Astrocyte (in vitro differentiated cells and primary cell): ENCODE data around the gene FLNC. TPM values are rescaled to one million over a fixed set of nuclear protein-coding genes. Genes with fewer than 3 reads are reported as not detected.
A peak's percentile ranks its signal among the peaks of the same experiment; 100 is the strongest.

Experiments used
- DNase-seq: peaks from one replicate; pipeline ENCODE4 v3.0.0-alpha.2; 2010; ENCODE audit warnings: low read depth
- FAIRE-seq: peaks from 2 replicates; lab custom pipeline; 2011; peaks lifted over from hg19 to GRCh38; lab: Jason Lieb, UNC
- H2AFZ ChIP-seq: 2 replicates; pipeline ENCODE4 v1.6.0; 2012; ENCODE audit warnings: low read depth, low read length, inconsistent platforms
- H3K27ac ChIP-seq: 2 replicates; pipeline ENCODE4 v1.5.1; 2011; ENCODE audit warnings: low read depth, low read length, inconsistent platforms
- H3K27me3 ChIP-seq: 2 replicates; pipeline ENCODE4 v1.6.0; 2011; ENCODE audit warnings: low read length, inconsistent platforms; ENCODE audit not compliant: insufficient read depth
- H3K36me3 ChIP-seq: 2 replicates; pipeline ENCODE4 v1.5.1; 2011; ENCODE audit warnings: low read length, inconsistent platforms; ENCODE audit not compliant: insufficient read depth
- H3K4me1 ChIP-seq: 2 replicates; pipeline ENCODE4 v1.5.1; 2011; ENCODE audit warnings: low read length, inconsistent platforms; ENCODE audit not compliant: insufficient read depth
- H3K4me2 ChIP-seq: 2 replicates; pipeline ENCODE4 v1.6.0; 2012; ENCODE audit warnings: low read length, inconsistent platforms
- H3K4me3 ChIP-seq: 2 replicates; pipeline ENCODE4 v1.5.1; 2011; ENCODE audit warnings: low read depth, mild to moderate bottlenecking, low read length, inconsistent platforms; ENCODE audit not compliant: insufficient read depth
- H3K79me2 ChIP-seq: 2 replicates; pipeline ENCODE4 v1.6.0; 2012; ENCODE audit warnings: mild to moderate bottlenecking, low read length, inconsistent platforms; ENCODE audit not compliant: insufficient read depth
- H3K9ac ChIP-seq: 2 replicates; pipeline ENCODE4 v1.6.0; 2012; ENCODE audit warnings: mild to moderate bottlenecking, low read length, inconsistent platforms
- H3K9me3 ChIP-seq: 2 replicates; pipeline ENCODE4 v1.5.1; 2012; ENCODE audit warnings: low read depth, mild to moderate bottlenecking, low read length, inconsistent platforms; ENCODE audit not compliant: insufficient read depth
- H4K20me1 ChIP-seq: 2 replicates; pipeline ENCODE4 v1.6.0; 2012; ENCODE audit warnings: low read length, inconsistent platforms; ENCODE audit not compliant: insufficient read depth
- H3K27ac Mint-ChIP-seq: one replicate; pipeline ENCODE4 v1.8.0; 2021; ENCODE audit warnings: mild to moderate bottlenecking, mixed read lengths; ENCODE audit not compliant: unreplicated experiment
- H3K27me3 Mint-ChIP-seq: one replicate; pipeline ENCODE4 v1.8.0; 2021; ENCODE audit warnings: low read depth, mixed read lengths; ENCODE audit not compliant: unreplicated experiment
- H3K36me3 Mint-ChIP-seq: one replicate; pipeline ENCODE4 v1.8.0; 2021; ENCODE audit warnings: low read depth, mixed read lengths; ENCODE audit not compliant: unreplicated experiment
- H3K4me1 Mint-ChIP-seq: one replicate; pipeline ENCODE4 v1.8.0; 2021; ENCODE audit warnings: low read depth, mixed read lengths; ENCODE audit not compliant: unreplicated experiment
- H3K4me3 Mint-ChIP-seq: one replicate; pipeline ENCODE4 v1.8.0; 2021; ENCODE audit warnings: mild to moderate bottlenecking, moderate library complexity, mixed read lengths; ENCODE audit not compliant: unreplicated experiment
- H3K9me3 Mint-ChIP-seq: one replicate; pipeline ENCODE4 v1.8.0; 2021; ENCODE audit warnings: mild to moderate bottlenecking, mixed read lengths; ENCODE audit not compliant: unreplicated experiment
- CTCF ChIP-seq: IDR thresholded peaks from 2 replicates; pipeline ENCODE4 v1.5.1; 2011; ENCODE audit warnings: low read depth, mild to moderate bottlenecking, inconsistent platforms, low read length, moderate library complexity; ENCODE audit not compliant: insufficient read depth
- EZH2 ChIP-seq: IDR thresholded peaks from 2 replicates; pipeline ENCODE4 v1.6.1; 2012; ENCODE audit warnings: mild to moderate bottlenecking, low read length, inconsistent platforms; ENCODE audit not compliant: insufficient read depth
- total RNA-seq: library from RNA; stranded (reverse); gene quantifications from 2 replicates; pipeline ENCODE4 v1.2.1, GENCODE V29; 2021

FLNC gene
- total RNA-seq, 1 donor from 2014 or later, result 364 TPM

- H3K4me1 Mint-ChIP-seq, result peaks cover 9% of the 10 kb centered on the region
- H3K79me2 ChIP-seq, result no peaks in the 10 kb centered on the region
- no peaks in the 10 kb centered on the region for H3K9me3 ChIP-seq
- no peaks in the 10 kb centered on the region for H4K20me1 ChIP-seq
- no peak overlapping the region for H3K4me3 Mint-ChIP-seq
- H3K4me3 ChIP-seq, result no peak overlapping the region
- no peak overlapping the region for H3K9ac ChIP-seq
- H2AFZ ChIP-seq, result no peak overlapping the region
- no peaks in the 10 kb centered on the region for H3K4me1 ChIP-seq
- peaks cover 6% of the 10 kb centered on the region for H3K9me3 Mint-ChIP-seq
- no peak for DNase-seq
- H3K27ac ChIP-seq, result no peak overlapping the region
- H3K4me2 ChIP-seq, result no peak overlapping the region
- no peak for TF ChIP-seq CTCF
- TF ChIP-seq EZH2, result no peak
- peaks cover 2% of the 10 kb centered on the region for H3K27me3 Mint-ChIP-seq
- H3K36me3 Mint-ChIP-seq, result peaks cover 32% of the 10 kb centered on the region
- no peaks in the 10 kb centered on the region for H3K27me3 ChIP-seq
- peaks cover 3% of the 10 kb centered on the region for H3K36me3 ChIP-seq
- H3K27ac Mint-ChIP-seq, result no peak overlapping the region
- no peak for FAIRE-seq
Observed at GRCh38 chr7:128801667-128802418, 28.4 kb upstream of the FLNC start.

GRCh38 chr7:128804484-128804883, 25.7 kb upstream of the FLNC start:
- peaks cover 15% of the 10 kb centered on the region for H3K4me1 Mint-ChIP-seq
- H4K20me1 ChIP-seq, result no peaks in the 10 kb centered on the region
- no peak overlapping the region for H3K4me3 ChIP-seq
- H3K27me3 Mint-ChIP-seq, result peaks cover 2% of the 10 kb centered on the region
- peaks cover 3% of the 10 kb centered on the region for H3K36me3 ChIP-seq
- no peak overlapping the region for H3K27ac ChIP-seq
- H3K4me2 ChIP-seq, result no peak overlapping the region
- H2AFZ ChIP-seq, result no peak overlapping the region
- no peaks in the 10 kb centered on the region for H3K79me2 ChIP-seq
- FAIRE-seq (no peak), DNase-seq (no peak)
- H3K9me3 ChIP-seq, result no peaks in the 10 kb centered on the region
- H3K27ac Mint-ChIP-seq, result no peak overlapping the region
- no peak overlapping the region for H3K4me3 Mint-ChIP-seq
- no peaks in the 10 kb centered on the region for H3K4me1 ChIP-seq
- H3K9ac ChIP-seq, result no peak overlapping the region
- peaks cover 3% of the 10 kb centered on the region for H3K9me3 Mint-ChIP-seq
- H3K36me3 Mint-ChIP-seq, result peaks cover 26% of the 10 kb centered on the region
- no peak for TF ChIP-seq EZH2
- no peak for TF ChIP-seq CTCF
- no peaks in the 10 kb centered on the region for H3K27me3 ChIP-seq

DNA sequence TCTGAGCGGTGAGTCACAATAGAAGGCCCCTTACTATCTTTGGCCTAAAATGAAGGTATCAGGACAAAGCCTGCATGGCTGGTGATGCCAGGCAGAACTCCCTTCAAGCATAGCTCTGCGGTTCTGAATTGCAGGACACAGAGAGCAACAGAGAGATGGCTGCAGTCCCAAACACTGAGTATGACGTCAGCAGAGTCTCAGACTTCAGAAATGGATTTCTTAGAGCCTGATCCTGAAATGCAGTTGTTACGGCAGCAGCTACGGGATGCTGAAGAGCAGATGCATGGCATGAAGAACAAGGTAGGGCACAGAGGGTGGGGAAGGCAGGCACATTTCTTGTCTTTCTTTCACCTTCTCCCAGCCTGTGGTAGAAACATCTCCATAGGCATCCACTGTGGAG, 25.0 kb upstream of the FLNC start:
- H3K4me1 ChIP-seq, result no peaks in the 10 kb centered on the region
- H3K9me3 Mint-ChIP-seq, result peaks cover 3% of the 10 kb centered on the region
- H2AFZ ChIP-seq, result no peak overlapping the region
- peaks cover 30% of the 10 kb centered on the region for H3K36me3 Mint-ChIP-seq
- TF ChIP-seq CTCF (no peak), EZH2 (no peak)
- H3K4me2 ChIP-seq, result no peak overlapping the region
- H3K4me3 Mint-ChIP-seq, result peak overlapping the region; percentile 40
- FAIRE-seq, result no peak
- H3K79me2 ChIP-seq, result no peaks in the 10 kb centered on the region
- H3K36me3 ChIP-seq, result peaks cover 3% of the 10 kb centered on the region
- peaks cover 18% of the 10 kb centered on the region for H3K4me1 Mint-ChIP-seq
- H4K20me1 ChIP-seq, result no peaks in the 10 kb centered on the region
- no peak overlapping the region for H3K27ac Mint-ChIP-seq
- H3K9ac ChIP-seq, result no peak overlapping the region
- no peaks in the 10 kb centered on the region for H3K27me3 ChIP-seq
- no peaks in the 10 kb centered on the region for H3K9me3 ChIP-seq
- no peak overlapping the region for H3K4me3 ChIP-seq
- DNase-seq, result no peak
- H3K27ac ChIP-seq, result no peak overlapping the region
- H3K27me3 Mint-ChIP-seq, result peaks cover 2% of the 10 kb centered on the region
